ENCODE results near the gene SLX4IP. TPM values are rescaled to one million over a fixed set of nuclear protein-coding genes. Genes with fewer than 3 reads are reported as not detected.

SLX4IP gene
- total and polyA plus RNA-seq, 2 of the 13 experiments (the other 11 are each of a cell fraction or from before 2014, with no cell fraction given): 3.6 to 7.3 TPM

DNA sequence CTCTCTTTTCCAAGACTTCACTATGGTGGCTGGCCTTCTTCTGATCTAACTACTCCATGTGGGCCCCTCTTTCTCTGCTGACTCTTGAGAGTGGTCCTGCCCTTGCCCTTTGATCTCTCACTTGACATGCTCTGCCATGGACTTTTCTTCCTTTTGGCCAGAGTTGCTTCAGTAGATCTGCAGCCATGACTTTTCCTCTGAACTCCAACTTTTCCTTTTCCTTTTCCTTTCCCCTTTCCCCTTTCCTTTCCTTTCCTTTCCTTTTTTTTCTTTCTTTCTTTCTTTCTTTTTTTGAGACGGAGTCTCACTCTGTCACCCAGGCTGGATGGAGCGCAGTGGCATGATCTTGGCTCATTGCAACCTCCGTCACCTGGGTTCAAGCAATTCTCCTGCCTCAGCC is 150.2 kb downstream of the SLX4IP start:
- Histone ChIP-seq H3K4me1 (ENCODE audit: insufficient read depth, low read length) (peaks cover 23% of the 10 kb centered on the region), H2AFZ (ENCODE audit: low read length) (no peak overlapping the region), H3K27ac (ENCODE audit: extremely low read length, insufficient read depth, low read length) (no peak overlapping the region), H3K4me2 (ENCODE audit: low read depth, low read length) (no peak overlapping the region), H4K20me1 (ENCODE audit: insufficient read depth, low read length) (no peaks in the 10 kb centered on the region), H3K9me3 (ENCODE audit: low read length) (no peaks in the 10 kb centered on the region), H3K27me3 (ENCODE audit: control insufficient read depth in 1 of 2, insufficient read depth in 2 of 2, low read length in 2 of 2) (no peaks in the 10 kb centered on the region), H3K9ac (ENCODE audit: insufficient read depth, low read depth, low read length) (no peak overlapping the region), H3K79me2 (ENCODE audit: insufficient read depth, low read length) (no peaks in the 10 kb centered on the region), H3K36me3 (replicated peaks in 1 of 2; ENCODE audit: control insufficient read depth in 1 of 2, insufficient read depth in 2 of 2, low read length in 2 of 2) (no peaks in the 10 kb centered on the region), H3K4me3 (replicated peaks in 1 of 3; ENCODE audit: insufficient read depth in 1 of 3, low read depth in 2 of 3, low read length in 3 of 3) (no peak overlapping the region)
- TF ChIP-seq PCBP2 (optimal IDR thresholded peaks at IDR 0.05; ENCODE audit: low read depth, low read length, poor library complexity, severe bottlenecking) (peak; percentile 89), ELF3 (CRISPR knock-in tag; IDR thresholded peaks at IDR 0.05) (0 out of 2 replicates have a peak, but pooled peaks have one; percentile 11)
- TF ChIP-seq, protein P1, sequence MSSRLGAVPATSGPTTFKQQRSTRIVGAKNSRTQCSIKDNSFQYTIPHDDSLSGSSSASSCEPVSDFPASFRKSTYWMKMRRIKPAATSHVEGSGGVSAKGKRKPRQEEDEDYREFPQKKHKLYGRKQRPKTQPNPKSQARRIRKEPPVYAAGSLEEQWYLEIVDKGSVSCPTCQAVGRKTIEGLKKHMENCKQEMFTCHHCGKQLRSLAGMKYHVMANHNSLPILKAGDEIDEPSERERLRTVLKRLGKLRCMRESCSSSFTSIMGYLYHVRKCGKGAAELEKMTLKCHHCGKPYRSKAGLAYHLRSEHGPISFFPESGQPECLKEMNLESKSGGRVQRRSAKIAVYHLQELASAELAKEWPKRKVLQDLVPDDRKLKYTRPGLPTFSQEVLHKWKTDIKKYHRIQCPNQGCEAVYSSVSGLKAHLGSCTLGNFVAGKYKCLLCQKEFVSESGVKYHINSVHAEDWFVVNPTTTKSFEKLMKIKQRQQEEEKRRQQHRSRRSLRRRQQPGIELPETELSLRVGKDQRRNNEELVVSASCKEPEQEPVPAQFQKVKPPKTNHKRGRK (CRISPR knock-in tag; IDR thresholded peaks at IDR 0.05): no peak
- in situ Hi-C loops (cut with HindIII; ENCODE audit: extremely low pct_ligation_motif_present, low pct_unique_long_range_greater_than_20kb) (no loop called here), intact Hi-C loops (cut with micrococcal nuclease; ENCODE audit: unreplicated experiment) (no loop called here)
- ATAC-seq (no peak), DNase-seq (ENCODE audit: low spot score) (no peak), FAIRE-seq (no peak)
- BruUV-seq (replicated peaks): no TSS peak
- POLR2A ChIA-PET: no interaction called here
- CTCF ChIA-PET (ENCODE audit: low intra/inter-chr PET ratio, low total read pairs): no interaction called here
- 99% methylated on average over 3 of the region's 3 CpGs for WGBS (ENCODE audit: low lambda C conversion rate)

GRCh38 chr20:10586296-10586695 is 151.2 kb downstream of the SLX4IP start:
- Histone ChIP-seq H3K4me2 (ENCODE audit: low read depth, low read length) (no peak overlapping the region), H3K36me3 (replicated peaks in 1 of 2; ENCODE audit: control insufficient read depth in 1 of 2, insufficient read depth in 2 of 2, low read length in 2 of 2) (no peaks in the 10 kb centered on the region), H2AFZ (ENCODE audit: low read length) (no peak overlapping the region), H3K27ac (ENCODE audit: extremely low read length, insufficient read depth, low read length) (no peak overlapping the region), H3K4me1 (ENCODE audit: insufficient read depth, low read length) (peaks cover 23% of the 10 kb centered on the region), H3K79me2 (ENCODE audit: insufficient read depth, low read length) (no peaks in the 10 kb centered on the region), H3K27me3 (ENCODE audit: control insufficient read depth in 1 of 2, insufficient read depth in 2 of 2, low read length in 2 of 2) (no peaks in the 10 kb centered on the region), H3K9ac (ENCODE audit: insufficient read depth, low read depth, low read length) (no peak overlapping the region), H3K9me3 (ENCODE audit: low read length) (no peaks in the 10 kb centered on the region), H3K4me3 (replicated peaks in 1 of 3; ENCODE audit: insufficient read depth in 1 of 3, low read depth in 2 of 3, low read length in 3 of 3) (no peak overlapping the region), H4K20me1 (ENCODE audit: insufficient read depth, low read length) (no peaks in the 10 kb centered on the region)
- intact Hi-C loops (cut with micrococcal nuclease; ENCODE audit: unreplicated experiment): no loop called here
- no TSS peak for BruUV-seq (replicated peaks)
- in situ Hi-C loops (cut with HindIII; ENCODE audit: extremely low pct_ligation_motif_present, low pct_unique_long_range_greater_than_20kb): no loop called here
- FAIRE-seq: no peak
- POLR2A ChIA-PET: no interaction called here
- ATAC-seq: no peak
- DNase-seq (ENCODE audit: low spot score): no peak
- 95% methylated on average over 4 of the region's 4 CpGs for WGBS (ENCODE audit: low lambda C conversion rate)
- CTCF ChIA-PET (ENCODE audit: low intra/inter-chr PET ratio, low total read pairs): no interaction called here
- TF ChIP-seq ZNF205 (CRISPR knock-in tag; IDR thresholded peaks at IDR 0.05) (no peak), TGIF2 (CRISPR knock-in tag; IDR thresholded peaks at IDR 0.05) (no peak), MED13 (CRISPR knock-in tag; IDR thresholded peaks at IDR 0.05) (no peak), ZNF230 (CRISPR knock-in tag; IDR thresholded peaks at IDR 0.05) (no peak), HBP1 (CRISPR knock-in tag; IDR thresholded peaks at IDR 0.05; ENCODE audit: low read depth) (no peak), ZNF292 (CRISPR knock-in tag; IDR thresholded peaks at IDR 0.05; ENCODE audit: borderline replicate concordance, low read depth) (no peak), ZNF143 (CRISPR knock-in tag; IDR thresholded peaks at IDR 0.05) (no peak), IRF1 (CRISPR knock-in tag; IDR thresholded peaks at IDR 0.05; ENCODE audit: low read depth) (no peak), ZFP62 (CRISPR knock-in tag; IDR thresholded peaks at IDR 0.05) (no peak)
- TF ChIP-seq, protein P2, sequence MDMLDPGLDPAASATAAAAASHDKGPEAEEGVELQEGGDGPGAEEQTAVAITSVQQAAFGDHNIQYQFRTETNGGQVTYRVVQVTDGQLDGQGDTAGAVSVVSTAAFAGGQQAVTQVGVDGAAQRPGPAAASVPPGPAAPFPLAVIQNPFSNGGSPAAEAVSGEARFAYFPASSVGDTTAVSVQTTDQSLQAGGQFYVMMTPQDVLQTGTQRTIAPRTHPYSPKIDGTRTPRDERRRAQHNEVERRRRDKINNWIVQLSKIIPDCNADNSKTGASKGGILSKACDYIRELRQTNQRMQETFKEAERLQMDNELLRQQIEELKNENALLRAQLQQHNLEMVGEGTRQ (IDR thresholded peaks at IDR 0.05; ENCODE audit: low read depth, low read length): no peak
- TF ChIP-seq, protein P2 (CRISPR knock-in tag; IDR thresholded peaks at IDR 0.05; ENCODE audit: borderline replicate concordance): no peak
